Measurements from ENCODE around the gene KRT83.
"Not testable (repeated sequence)": the region's sequence is repeated elsewhere in the genome, so short reads cannot be mapped to it uniquely, and the experiment has no call there.

Gene KRT83

DNA sequence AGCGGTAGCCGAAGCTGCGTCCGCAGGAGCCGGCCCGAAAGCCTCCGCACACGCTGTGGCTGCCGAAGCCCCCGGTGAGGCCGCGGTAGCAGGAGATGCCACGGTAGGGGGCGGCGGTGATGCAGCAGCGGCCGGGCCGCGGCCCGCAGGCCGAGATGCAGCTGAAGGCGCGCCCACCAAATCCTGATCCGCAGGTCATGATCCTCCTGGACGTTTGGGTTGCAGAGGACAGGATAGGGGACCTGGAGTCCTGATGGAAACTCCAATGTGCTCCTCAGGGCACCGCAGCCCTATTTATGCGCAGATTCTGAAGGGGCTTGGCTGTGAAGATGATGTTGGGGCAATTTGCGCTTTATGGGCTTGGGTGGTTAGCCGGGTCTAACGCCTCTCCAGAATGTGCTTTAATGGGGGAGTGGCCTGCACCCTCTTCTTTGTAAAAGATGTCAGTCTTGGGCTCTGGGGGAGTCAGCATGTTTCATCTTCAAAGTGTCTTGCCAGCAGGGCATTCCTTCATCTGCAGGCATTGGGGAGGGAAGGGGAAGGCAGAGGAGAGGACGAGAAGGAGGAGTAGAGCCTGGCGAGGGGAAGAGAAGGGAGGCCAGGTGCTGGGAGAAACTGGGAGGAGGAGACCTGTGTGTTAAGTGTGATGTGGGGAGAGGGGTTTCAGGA, 29.8 kb downstream of the KRT83 start, which contains the start of gene KRT81:
TSS of gene KRT81 (minus strand) at position 268 of the 669 bp plus-strand sequence. CDS start at position 199, 69 bp downstream.
- Histone ChIP-seq H3K36me3 (ENCODE audit: control insufficient read depth, insufficient read depth, low read length) (no peaks in the 10 kb centered on the region), H3K27me3 (replicated peaks; ENCODE audit: control insufficient read depth, insufficient read depth, low read length) (no peaks in the 10 kb centered on the region), H3K4me3 (replicated peaks; ENCODE audit: low read depth, low read length) (no peak within 1 kb of the TSS)
- no peak for TF ChIP-seq CTCF (IDR thresholded peaks at IDR 0.05; ENCODE audit: insufficient read depth, low read length, poor library complexity, severe bottlenecking)
- no peak for DNase-seq (ENCODE audit: extremely low read depth, insufficient read length)

- H3K36me3 ChIP-seq (ENCODE audit: control insufficient read depth, insufficient read depth, low read length); DNase-seq (ENCODE audit: extremely low read depth, insufficient read length); H3K27me3 ChIP-seq (replicated peaks; ENCODE audit: control insufficient read depth, insufficient read depth, low read length); H3K4me3 ChIP-seq (replicated peaks; ENCODE audit: low read depth, low read length): not testable (repeated sequence)
Measured at GRCh38 chr12:52290483-52291134, 30.6 kb downstream of the KRT83 start.

- DNase-seq (ENCODE audit: extremely low read depth, insufficient read length), result peak; percentile 38
- H3K36me3 ChIP-seq (ENCODE audit: control insufficient read depth, insufficient read depth, low read length); H3K4me3 ChIP-seq (replicated peaks; ENCODE audit: low read depth, low read length); H3K27me3 ChIP-seq (replicated peaks; ENCODE audit: control insufficient read depth, insufficient read depth, low read length): not testable (repeated sequence)
Measured at GRCh38 chr12:52287816-52288805, 33.1 kb downstream of the KRT83 start.

DNA sequence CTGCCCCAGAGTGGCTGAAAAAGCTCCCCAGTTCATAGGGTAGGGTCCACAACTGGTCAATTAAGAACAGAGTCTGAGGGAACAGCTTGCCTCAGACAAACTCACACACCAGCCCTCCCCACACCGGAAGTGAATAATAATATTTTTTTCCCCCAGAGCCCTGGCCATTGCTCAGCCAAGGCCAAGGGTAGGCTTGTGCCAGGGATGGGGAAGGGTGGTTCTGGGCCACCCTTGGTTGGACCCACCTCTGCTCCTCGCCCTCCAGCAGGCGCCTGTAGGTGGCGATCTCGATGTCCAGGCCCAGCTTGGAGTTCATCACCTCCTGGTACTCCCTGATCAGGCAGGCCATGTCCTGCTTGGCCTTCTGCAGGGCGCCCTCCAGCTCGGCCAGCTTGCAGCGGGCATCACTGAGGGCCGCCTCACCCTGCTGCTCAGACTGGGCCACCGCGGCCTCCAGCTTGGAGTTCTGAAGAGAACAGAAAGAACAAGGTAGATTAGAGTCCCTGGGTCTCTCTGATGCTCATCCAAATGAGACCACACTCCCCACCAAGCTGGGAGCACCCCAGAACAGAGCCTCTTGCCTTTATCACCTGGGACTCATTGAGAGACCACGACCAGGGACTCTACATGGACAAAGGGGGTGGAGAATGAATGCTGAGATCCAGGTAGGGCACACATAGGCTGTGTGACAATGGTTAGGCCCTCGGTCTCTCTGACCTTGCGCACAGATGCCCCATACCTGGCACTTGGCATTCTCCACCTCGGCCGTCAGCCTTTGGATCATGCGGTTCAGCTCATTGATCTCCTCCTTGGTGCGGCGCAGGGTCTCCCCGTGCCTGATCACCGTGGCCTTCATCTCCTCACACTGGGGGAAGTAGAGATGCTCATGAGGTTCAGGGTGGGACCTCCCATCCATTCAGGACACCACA, 34.1 kb downstream of the KRT83 start:
- H3K36me3 ChIP-seq (ENCODE audit: control insufficient read depth, insufficient read depth, low read length); H3K4me3 ChIP-seq (replicated peaks; ENCODE audit: low read depth, low read length); DNase-seq (ENCODE audit: extremely low read depth, insufficient read length); H3K27me3 ChIP-seq (replicated peaks; ENCODE audit: control insufficient read depth, insufficient read depth, low read length): not testable (repeated sequence)
- TF ChIP-seq CTCF (IDR thresholded peaks at IDR 0.05; ENCODE audit: insufficient read depth, low read length, poor library complexity, severe bottlenecking), result peak; percentile 33

- H3K27me3 ChIP-seq (replicated peaks; ENCODE audit: control insufficient read depth, insufficient read depth, low read length), result no peaks in the 10 kb centered on the region; the same call in 1 of the 2 replicates
- DNase-seq (ENCODE audit: extremely low read depth, insufficient read length), result no peak
- H3K36me3 ChIP-seq (ENCODE audit: control insufficient read depth, insufficient read depth, low read length), result no peaks in the 10 kb centered on the region
- no peak overlapping the region for H3K4me3 ChIP-seq (replicated peaks; ENCODE audit: low read depth, low read length)
- no peak for TF ChIP-seq CTCF (IDR thresholded peaks at IDR 0.05; ENCODE audit: insufficient read depth, low read length, poor library complexity, severe bottlenecking)
Measured at GRCh38 chr12:52285851-52286530, 35.2 kb downstream of the KRT83 start.

Measured in GM06990 (cell line).